GDM1 (cell line): ENCODE data around the gene NCR2.
A peak's percentile ranks its signal among the peaks of the same experiment; 100 is the strongest.

Experiments
- DNase-seq: peaks from one replicate; lab custom pipeline; 2025; lab: John Stamatoyannopoulos, UW

NCR2 gene

DNA sequence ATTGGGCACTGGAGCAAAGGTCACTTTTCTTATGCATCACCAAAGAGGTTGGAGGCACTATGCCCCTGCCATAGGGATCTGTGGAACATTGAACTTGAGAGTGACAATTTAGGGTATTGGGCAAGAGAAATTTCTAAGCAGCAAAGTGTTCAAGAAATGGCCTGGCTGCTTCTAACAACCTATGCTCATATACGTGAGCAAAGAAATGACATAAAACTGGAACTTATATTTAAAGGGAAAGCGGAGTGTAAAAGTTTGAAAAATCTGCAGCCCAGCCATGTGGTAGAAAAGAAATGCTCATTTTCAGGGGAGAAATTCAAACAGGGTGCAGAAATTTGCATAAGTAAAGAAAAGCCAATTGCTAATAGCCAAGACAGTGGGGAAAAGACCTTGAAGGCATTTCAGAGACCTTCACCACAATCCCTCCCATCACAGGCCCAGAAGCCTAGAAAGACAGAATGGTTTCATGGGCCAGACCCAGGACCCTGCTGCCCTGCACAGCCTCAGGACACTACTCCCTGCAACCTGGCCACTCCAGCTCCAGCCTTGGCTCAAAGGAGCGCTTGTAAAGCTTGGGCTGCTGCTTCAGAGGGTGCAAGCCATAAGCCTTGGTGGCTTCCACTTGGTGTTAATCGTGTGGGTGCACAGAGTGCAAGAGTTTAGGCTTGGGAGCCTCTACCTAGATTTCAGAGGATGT is 24.4 kb downstream of the NCR2 start:
- DNase-seq = no peak

DNA sequence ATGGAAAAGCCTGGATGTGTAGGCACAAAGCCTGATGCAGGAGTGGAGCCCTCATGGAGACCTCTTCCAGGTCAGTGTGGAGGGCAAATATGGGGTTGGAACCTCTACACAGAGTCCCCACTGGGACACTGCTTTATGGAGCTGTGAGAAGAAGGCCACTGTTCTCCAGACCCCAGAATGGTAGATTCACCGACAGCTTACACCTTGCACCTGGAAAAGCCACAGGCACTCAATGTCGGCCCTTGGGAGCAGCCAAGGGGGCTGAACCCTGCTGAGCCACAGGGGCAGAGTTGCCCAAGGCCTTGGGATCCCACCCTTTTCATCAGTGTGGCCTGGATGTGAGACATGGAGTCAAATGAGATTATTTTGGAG is 24.9 kb downstream of the NCR2 start:
- no peak for DNase-seq

- no peak for DNase-seq
Observed at GRCh38 chr6:41366150-41366549, 30.7 kb downstream of the NCR2 start.

- no peak for DNase-seq
Observed at GRCh38 chr6:41367061-41367460, 31.7 kb downstream of the NCR2 start.

DNA sequence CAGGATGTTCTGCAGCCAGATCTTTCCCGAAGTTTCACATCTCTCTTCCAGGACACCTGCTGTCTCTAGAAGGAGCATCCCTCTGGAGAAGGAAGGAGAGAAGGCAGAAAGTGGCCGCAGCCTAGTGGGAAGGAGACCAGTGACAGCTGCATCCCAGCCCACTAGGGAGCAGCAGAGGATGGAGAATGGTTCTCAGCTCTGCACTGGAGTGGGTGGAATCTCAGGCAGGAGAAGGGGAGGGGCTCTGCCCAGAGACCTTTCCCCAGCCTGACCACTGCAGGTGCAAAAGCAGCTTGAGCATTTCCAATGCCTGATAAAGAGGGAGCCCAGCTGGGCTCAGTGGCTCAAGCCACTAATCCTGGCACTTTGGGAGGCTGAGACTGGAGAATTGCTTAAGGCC is 32.3 kb downstream of the NCR2 start:
- peak; percentile 18 for DNase-seq

DNA sequence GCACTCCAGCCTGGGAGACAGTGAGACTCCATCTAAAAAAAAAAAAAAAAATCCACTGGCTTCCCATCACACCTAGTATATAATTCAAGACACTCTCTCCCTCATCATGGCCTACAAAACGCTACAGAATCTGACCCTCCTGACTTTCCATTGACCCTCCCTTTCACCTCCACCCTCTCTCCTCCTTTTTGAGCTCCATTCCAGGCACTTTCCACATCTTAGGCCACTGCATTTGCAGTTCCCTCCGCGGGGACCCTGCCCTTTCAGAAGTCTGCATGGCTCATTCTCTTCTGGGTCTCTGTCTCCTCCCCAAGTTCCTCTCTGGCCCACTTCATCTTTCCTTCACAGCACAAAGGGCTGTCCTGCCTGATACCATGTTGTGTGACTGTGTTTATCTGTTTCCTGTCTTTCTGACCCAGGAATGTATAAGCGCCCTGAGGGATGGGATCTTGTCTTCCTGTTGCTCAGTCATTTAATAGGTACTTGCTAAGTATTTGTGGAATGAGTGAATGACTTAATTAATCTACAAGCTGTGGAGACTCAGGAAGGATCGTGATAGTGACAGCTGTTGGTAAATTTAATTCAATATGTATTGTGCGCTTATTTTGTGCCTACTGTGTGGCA is 35.2 kb downstream of the NCR2 start:
- no peak for DNase-seq

- DNase-seq = no peak
Observed at GRCh38 chr6:41371461-41371991, 36.1 kb downstream of the NCR2 start.

GRCh38 chr6:41371992-41372831 is 36.8 kb downstream of the NCR2 start:
- DNase-seq = no peak

DNA sequence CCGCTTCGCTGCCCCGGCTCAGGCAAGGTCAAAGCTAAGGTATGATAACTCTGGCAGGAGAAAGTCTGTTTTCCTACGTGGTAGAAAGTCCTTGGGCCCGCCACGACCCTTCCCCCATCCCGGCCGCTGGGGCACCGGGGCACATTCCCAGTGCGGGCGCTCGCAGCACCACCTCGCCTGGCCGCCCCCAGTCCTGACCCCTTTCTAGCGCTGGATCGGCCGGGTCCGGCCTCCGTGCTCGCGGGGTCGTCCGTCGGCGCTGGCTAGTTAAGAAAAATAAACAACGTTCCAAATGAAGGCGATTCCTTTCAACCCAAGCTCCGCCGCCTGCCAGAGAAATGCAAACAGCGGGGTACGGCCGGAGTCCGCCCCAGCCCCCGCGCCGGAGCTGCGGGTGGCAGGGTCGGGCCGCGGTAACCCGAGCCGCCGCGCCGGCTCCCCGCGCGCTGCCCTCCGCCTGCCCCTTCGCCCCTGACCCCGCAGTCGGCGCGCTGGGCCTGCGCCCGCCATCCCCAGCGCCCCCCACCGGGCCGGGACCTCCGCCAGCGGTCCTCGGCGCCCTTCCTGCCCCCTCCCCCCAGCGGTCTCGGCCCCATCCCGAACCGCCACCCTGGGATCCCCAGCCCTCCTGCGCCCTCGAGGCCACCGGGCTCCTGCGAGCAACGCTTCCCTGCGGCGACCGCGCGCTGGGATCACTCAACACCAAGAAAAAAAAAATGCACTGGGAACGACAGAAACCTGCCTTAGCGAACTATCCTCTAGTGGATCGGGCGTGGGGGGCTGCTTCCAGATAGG is 37.6 kb downstream of the NCR2 start:
- DNase-seq = no peak

GRCh38 chr6:41373627-41373918 is 38.2 kb downstream of the NCR2 start:
- no peak for DNase-seq

- no peak for DNase-seq
Observed at GRCh38 chr6:41373919-41374617, 38.7 kb downstream of the NCR2 start.

- no peak for DNase-seq
Observed at GRCh38 chr6:41374618-41375590, 39.5 kb downstream of the NCR2 start.

GRCh38 chr6:41375598-41376151 is 40.3 kb downstream of the NCR2 start:
- no peak for DNase-seq

DNA sequence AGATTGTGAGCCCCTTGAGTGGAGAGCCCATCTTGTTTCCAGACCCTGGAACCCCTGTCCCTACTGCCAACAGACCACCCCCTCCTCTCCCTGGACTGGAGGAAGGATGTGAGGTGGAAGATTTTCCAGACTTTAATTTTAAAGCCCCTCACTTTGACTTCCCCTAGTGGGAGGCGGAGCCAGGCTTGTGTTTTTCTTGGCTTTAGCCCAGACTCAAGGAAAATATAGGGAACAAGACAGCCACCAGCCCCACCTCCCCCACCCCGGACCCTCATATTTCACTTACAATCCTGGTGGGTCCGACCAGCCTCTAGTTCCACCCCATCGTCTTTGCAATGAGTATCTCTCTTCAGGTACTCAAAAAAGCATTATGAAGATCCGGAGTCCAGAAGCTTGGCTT is 40.8 kb downstream of the NCR2 start:
- DNase-seq = no peak

DNA sequence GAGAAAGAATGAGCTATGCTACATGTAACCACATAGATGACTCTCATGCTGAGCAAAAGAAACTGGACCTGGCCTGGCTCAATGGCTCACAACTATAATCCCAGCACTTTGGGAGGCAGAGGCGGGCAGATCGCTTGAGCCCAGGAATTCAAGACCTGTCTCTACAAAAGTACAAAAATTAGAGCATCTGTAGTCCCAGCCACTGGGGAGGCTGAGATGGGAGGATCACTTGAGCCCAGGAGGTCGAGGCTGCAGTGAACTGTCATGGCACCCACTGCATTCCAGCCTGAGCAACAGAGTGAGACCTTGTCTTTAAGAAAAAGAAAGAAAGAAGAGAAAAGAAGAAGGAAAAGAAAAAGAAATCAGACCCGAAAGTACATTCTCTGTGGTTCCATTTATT is 41.7 kb downstream of the NCR2 start:
- no peak for DNase-seq

DNA sequence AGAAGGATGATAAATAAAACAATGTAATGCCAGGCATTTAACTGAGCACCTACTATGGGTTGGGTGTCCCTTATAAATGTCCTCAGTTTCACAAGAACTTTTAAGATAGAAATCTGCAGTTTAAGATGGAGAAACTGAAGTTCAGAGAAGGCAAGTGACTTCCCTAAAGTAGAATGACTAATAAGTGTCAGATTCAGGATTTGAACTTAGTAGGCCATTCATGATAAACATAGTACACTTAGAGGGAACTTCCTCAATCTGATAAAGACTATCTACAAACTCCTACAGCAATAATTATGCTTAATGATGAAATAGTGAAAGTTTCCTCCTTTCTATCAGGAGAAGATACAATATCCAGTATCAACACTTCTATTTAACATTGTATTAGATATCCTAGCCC is 43.9 kb downstream of the NCR2 start:
- no peak for DNase-seq

- no peak for DNase-seq
Observed at GRCh38 chr6:41386594-41386993, 51.2 kb downstream of the NCR2 start.

DNA sequence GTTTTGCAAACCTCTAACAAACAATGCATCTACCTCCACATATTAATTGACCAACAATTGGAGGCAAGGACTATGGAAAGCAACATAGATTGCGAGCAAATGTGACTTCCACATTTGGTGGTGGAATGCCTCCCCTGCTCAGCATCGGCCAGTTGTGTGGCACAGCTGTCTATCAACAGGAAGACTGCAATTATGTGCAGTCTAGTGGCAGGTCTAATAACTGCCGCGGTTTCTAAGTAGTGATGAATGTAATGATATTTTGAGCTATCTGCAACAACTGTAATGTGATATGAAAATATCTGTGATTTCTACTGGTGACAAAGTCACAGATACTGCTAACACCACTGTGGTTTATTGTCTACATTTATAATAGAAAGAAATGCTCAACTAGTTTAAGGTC is 56.8 kb downstream of the NCR2 start:
- no peak for DNase-seq

DNA sequence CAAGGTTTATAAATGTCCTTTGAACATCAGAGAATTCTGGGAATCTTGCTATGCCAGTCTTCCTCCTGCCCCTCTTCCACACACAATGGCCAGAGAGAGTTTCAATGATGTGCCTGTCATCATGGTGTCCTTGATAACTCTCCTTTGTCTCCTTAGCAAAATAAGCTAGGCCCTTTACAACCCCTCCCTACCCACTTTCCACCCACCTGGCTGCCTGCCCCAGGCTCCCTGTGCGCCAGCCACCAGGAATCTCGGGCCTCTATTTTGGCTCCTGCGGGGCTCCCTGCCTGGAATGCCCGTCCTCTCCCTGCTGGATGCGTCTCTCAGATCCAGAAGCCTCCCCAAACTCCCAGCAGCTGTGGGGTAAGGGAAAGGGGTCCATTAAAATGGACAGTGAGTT is 60.9 kb downstream of the NCR2 start:
- no peak for DNase-seq

- no peak for DNase-seq
Observed at GRCh38 chr6:41399424-41399823, 64.0 kb downstream of the NCR2 start.
